HG03354 (cell line): ENCODE measurements around the gene MFSD1.

Source experiments
- ATAC-seq: cut with Tn5 transposase; IDR thresholded peaks from one replicate; pipeline ENCODE4 v1.9.1; 2021; ENCODE audit warnings: mild to moderate bottlenecking; ENCODE audit not compliant: unreplicated experiment, poor library complexity, severe bottlenecking

The MFSD1 gene

DNA sequence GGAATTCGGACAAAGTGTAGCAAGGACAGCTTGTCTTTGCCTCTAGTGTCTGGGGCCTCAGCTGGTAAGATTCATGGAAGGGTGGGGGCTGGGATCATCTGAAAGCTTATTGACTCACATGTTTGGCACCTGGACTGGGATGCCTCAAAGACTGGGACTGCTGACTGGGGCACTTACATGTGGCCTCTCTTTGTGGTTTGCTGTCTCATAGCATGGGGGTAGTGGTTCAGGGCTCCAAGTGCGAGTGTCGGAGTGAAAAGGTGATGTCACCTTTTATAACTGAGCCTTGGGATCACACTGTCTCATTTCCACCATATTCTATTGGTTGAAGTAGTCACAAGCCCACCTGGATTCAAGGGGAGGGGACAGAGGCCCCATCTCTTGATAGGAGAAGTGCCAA, 6.8 kb downstream of the MFSD1 start:
- no peak for ATAC-seq

DNA sequence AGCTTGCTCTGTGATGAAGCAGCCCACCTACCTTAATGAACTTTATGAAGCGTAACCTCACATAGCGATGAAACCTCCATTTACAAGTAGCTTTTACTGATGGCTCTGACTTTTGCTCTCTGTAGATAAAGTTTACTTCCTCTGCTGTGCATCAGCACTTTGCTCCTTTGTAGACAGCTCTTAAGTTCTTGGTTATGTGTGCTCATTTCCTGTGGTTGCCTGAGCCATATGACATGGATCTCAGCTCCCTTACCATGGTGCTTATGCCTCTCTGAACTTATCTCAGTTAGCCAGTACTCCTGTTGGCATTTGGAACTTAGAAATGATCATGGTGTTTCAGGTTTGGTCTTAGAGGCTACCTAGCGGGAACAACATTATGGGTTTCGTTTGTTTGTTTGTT, 7.8 kb downstream of the MFSD1 start:
- ATAC-seq: no peak

DNA sequence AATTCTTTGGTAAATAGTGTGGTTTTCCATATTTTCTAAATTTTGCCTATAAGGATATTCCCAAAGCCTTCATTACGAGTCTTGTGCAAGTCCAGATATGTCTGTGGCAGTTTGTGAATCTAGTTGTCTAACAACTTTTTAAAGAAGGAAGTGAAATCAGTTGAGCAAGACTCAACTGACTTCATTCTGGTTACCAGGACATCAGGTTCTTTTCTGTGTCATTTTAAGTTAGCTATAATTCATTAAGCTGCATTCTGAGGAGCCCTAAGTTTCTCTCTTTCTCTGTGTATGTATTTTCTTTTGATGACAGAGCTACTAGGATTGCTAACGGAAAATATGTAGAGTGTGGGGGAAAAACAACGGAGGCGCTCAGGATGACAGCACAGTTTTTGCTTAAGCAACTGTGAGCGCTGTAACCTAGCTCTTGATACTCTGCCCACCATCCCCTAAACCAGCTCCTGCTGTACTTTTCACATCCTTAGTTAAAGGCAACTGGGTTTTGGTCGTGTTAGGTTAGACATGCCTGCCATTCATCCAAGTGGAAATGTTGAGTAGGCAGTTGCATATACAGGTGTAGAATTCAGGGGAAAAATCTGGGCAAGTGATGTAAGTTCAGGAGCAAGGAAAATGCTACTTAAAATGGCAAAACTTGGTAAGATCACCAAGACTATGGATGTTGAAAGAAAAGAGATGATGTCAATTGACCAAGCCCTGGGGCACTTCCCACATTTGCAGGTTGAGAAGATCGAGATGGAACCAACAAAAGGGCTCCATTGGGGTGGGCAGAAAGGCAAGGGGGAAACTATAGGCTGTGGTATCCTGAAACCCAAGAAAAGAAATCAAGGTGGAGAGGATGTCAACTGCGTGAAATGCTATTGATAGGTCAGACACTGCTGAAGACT, 9.2 kb downstream of the MFSD1 start:
- no peak for ATAC-seq

- no peak for ATAC-seq
Observed at GRCh38 chr3:158819282-158819681, 17.4 kb downstream of the MFSD1 start.

- no peak for ATAC-seq
Observed at GRCh38 chr3:158820521-158820920, 18.7 kb downstream of the MFSD1 start.

DNA sequence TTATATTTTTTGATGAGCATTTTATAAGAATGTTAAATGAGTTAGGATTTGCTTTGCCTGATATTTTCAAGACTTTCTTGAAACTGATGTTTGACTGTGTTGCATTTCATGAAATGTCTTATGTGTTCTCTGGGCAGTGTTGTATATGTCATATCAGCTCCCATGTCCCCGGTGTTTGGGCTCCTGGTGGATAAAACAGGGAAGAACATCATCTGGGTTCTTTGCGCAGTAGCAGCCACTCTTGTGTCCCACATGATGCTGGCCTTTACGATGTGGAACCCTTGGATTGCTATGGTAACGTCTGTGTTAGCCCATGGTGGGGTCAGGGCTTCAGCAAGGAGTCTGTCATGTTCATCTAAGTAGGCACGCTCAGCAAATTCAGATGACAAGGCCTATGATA, 20.0 kb downstream of the MFSD1 start:
- no peak for ATAC-seq

- no peak for ATAC-seq
Observed at GRCh38 chr3:158823426-158823825, 21.6 kb downstream of the MFSD1 start.

- ATAC-seq: no peak
Observed at GRCh38 chr3:158827773-158828172, 25.9 kb downstream of the MFSD1 start.

- no peak for ATAC-seq
Observed at GRCh38 chr3:158830391-158830790, 28.5 kb downstream of the MFSD1 start.

GRCh38 chr3:158831861-158832260, 30.0 kb downstream of the MFSD1 start:
- ATAC-seq: no peak

GRCh38 chr3:158835631-158836030, 33.8 kb downstream of the MFSD1 start:
- ATAC-seq: no peak

DNA sequence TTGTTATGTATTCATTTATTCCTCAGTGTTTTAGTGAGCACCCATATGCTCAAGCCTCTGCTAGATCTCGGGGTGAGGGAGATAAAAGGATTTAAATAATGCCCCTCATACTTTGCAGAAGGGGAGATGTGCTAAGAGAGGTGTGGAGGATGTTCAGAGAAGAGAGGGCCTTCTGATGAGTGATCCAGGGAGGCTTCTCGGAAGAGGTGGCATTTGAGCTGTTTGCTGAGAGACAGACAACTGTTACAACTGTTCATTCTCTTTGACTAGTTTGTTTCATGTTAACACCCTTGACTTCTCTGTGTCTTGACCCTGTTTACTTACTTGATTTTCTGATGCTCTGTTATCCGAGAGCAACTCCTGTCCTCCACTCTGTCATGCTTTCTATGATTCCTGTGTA, 34.5 kb downstream of the MFSD1 start:
- ATAC-seq: no peak

GRCh38 chr3:158837240-158837639, 35.4 kb downstream of the MFSD1 start:
- no peak for ATAC-seq

DNA sequence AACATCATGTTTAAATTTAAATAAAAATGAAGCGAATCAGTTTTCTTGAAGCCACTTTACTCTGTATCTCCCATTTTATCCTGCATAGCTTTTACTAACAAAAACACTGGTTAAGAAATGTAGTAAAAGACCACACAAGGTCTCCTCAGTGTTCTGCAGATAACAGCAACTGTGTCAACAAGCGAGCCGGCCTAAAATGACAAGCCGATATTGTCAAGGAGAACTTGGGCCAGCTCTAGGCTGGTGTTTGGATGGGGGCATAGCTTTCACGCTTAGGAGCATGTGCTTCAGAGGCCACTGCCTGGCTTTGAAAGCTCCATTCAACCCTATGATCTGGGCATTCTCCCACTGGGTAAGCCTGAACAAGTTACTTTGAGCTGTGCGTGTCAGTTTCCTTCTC, 38.1 kb downstream of the MFSD1 start:
- ATAC-seq: no peak

DNA sequence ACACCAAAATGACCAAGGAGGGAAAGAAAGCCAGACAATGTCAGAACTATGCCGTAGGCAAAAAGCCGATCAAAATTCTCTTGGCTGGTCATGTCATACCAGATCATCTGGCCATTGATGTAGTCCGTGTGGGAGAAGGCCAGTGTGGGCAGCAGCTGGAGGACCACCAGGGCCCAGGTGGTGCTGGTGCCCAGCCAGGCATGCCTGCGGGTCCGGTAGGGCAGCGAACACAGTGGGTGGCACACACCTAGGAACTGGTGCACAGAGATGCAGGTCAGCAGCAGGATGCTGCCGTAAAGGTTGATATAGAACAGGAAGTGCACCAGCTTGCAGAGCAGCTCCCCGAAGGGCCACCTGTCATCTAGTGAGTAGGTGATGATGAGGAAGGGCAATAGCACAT, 39.5 kb downstream of the MFSD1 start:
- ATAC-seq: no peak

DNA sequence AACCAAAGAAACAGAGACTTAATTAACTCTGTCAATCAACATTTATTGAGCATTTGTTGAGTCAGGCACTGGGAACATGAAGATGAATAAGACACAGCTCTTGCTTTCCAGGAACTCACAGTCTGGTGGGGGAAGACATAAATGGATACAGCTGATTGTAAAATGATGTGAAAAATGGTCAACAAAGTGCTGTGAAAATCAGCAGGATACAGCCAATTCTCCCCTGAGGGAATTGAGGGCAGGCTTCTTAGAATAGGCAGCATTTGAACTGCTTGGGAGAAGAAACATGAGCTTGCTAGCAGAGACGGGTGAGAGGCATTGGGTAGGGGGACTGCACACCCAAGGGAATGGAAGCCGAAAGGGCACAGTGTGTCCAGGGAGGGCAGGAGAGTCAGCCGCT, 41.1 kb downstream of the MFSD1 start:
- no peak for ATAC-seq

DNA sequence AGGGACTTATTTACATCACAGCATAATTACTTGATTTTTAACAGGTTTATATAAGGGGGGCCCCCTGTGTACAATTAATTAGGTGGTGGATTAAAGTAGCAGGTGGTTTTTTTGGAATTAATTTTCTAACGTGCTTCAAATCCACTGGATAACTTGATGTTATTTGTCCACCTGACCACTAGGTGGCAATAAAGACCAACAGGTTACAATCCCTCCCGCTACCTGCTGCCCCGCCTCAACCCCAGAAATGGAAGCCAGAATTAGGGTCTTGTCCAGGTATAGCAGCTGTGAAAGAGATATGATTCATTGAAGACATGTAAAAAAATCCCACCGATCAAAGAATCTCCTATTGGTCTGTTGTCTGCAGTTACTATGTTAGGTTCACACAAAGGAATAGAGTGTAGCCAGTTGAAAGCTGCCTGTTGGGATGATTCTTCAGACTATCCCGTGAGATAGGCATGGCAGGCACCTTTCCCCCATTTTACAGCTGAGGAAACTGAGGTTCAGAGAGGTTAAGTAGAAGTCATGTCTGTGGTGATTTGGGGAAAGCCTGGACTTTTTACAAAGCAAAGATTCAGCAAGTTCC, 44.0 kb downstream of the MFSD1 start:
- peak; percentile 53 for ATAC-seq

- ATAC-seq: peak; percentile 85
Observed at GRCh38 chr3:158846803-158847451, 45.1 kb downstream of the MFSD1 start.

- ATAC-seq: peak; percentile 37
Observed at GRCh38 chr3:158847452-158847821, 45.6 kb downstream of the MFSD1 start.

DNA sequence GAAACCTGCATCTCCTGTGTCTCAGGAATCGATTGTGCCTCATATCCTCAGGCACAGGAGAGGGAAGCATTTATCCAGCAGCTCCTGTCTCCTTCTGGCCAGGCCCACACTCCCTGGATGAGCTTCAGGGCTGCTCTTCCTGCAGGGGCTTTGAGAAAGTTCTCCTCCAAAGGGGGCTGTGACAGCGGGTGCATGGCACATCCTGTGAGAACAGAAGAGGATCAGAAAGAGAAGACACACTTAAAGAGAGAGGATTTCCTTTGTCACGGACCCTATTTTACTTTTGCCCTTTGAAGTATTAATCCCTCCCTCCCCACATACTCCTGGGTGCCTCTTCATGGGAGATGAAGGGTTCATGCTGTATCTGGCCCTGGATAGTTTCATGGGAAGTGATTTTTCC, 46.0 kb downstream of the MFSD1 start:
- no peak for ATAC-seq

DNA sequence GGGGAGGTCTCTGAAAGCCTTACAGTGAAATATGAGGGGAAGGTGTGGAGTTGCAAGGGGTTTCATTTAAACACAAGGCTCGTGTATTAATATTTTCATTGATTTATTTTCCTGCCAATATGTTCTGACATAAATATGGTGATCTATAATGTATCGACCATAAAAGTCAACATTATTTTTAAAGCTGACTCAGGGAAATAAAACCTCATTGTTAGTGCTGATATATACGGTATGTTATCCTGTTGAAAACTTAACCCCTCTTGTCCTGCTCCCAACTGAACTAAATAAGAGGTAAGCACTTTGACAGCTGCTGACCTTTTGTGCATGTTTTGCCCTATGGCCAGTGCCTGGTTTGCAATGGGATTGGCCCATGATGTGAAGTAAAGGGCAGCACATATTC, 47.9 kb downstream of the MFSD1 start:
- no peak for ATAC-seq
